Gastroesophageal sphincter (tissue), 4 donors: ENCODE results near the gene MAIP1. TPM values are rescaled to one million over a fixed set of nuclear protein-coding genes. Genes with fewer than 3 reads are reported as not detected.

ENCODE experiments used
- ATAC-seq: fragments of 150-250 bp; one replicate; pipeline ENCODE4 v1.9.1; 2016; ENCODE audit warnings: mild to moderate bottlenecking, moderate library complexity
- H3K27ac ChIP-seq, 4 donors: fragments of 200-600 bp; sonication (generic) in 3 of 4; 1 replicate in 3 of 4; 2 replicates in 1 of 4; pipeline ENCODE4 v1.5.1; 2016 to 2019
- H3K27me3 ChIP-seq: fragments of 200-600 bp; sonication (generic); one replicate; pipeline ENCODE4 v1.5.1; 2019
- H3K36me3 ChIP-seq, 2 donors: fragments of 200-600 bp; sonication (generic); one replicate each; pipeline ENCODE4 v1.5.1; 2019; ENCODE audit warnings: control low read depth in 1 of 2
- H3K4me1 ChIP-seq, 3 donors: fragments of 200-600 bp; sonication (generic); 1 replicate in 2 of 3; 2 replicates in 1 of 3; pipeline ENCODE4 v1.5.1; 2016 to 2019; ENCODE audit warnings: control low read depth in 2 of 3
- H3K4me3 ChIP-seq, 2 donors: fragments of 200-600 bp; sonication (generic); one replicate each; pipeline ENCODE4 v1.5.1; 2019; ENCODE audit warnings: mild to moderate bottlenecking in 1 of 2, moderate library complexity in 1 of 2
- H3K9me3 ChIP-seq, 3 donors: fragments of 200-600 bp; sonication (generic); one replicate each; pipeline ENCODE4 v1.5.1; 2017 to 2019; ENCODE audit warnings: control low read depth in 2 of 3
- EP300 ChIP-seq: sonication (generic); formaldehyde crosslinking; IDR thresholded peaks from one replicate; pipeline ENCODE4 v1.6.1; 2017; ENCODE audit warnings: antibody characterized with exemption, mild to moderate bottlenecking
- POLR2A ChIP-seq, 2 donors: fragments of 450-650 bp; IDR thresholded peaks; one replicate each; pipeline ENCODE4 v1.6.1; 2017; ENCODE audit warnings: antibody characterized with exemption in 2 of 2, mild to moderate bottlenecking in 2 of 2, moderate library complexity in 1 of 2
- POLR2AphosphoS5 ChIP-seq: sonication (generic); formaldehyde crosslinking; IDR thresholded peaks from one replicate; pipeline ENCODE4 v1.6.1; 2017; ENCODE audit warnings: antibody characterized with exemption
- WGBS, 2 donors: methylation state at CpG; one replicate each; pipeline ENCODE4 v1.1.5; 2018; ENCODE audit warnings: low coverage in 1 of 2; 5-methylcytosine and 5-hydroxymethylcytosine counted together
- total RNA-seq, 4 donors: library from RNA; depleted of rRNA; stranded (reverse); fragments of >200 nt; gene quantifications; one replicate each; pipeline ENCODE4 v1.1.0, GENCODE V29; 2016
- TF ChIP-seq, protein P1 (sequence below), 4 experiments: fragments of 200-600 bp in 2 of 4; fragments of 450-650 bp in 2 of 4; sonication (generic) in 1 of 4; IDR thresholded peaks; one replicate each; pipeline ENCODE4 v1.5.1; 2017 to 2019; ENCODE audit warnings: antibody characterized with exemption in 4 of 4, mild to moderate bottlenecking in 2 of 4, moderate library complexity in 2 of 4

The MAIP1 gene
- total RNA-seq, 4 donors from 2014 or later: 15.5 to 19.4 (median 18.0) TPM

DNA sequence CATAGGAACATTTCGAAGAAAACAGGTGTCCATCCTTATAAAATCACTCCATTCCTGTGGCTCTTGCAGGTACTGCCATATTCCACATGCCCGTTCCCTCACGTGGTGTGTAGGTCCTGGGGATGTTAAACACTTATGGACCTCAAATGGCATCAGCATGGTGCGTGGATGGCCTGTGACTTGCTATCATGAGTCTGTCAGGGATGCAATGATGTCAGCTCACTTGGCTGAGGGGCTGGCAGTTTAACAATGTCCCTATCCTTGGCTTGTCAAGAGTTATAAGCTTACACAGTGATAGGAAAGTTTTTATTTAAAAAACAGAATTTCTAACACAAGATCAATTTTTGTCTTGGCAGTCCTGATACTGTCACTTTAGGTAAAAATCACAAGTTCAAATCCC, 28.8 kb downstream of the MAIP1 start:
- TF ChIP-seq, protein P1, sequence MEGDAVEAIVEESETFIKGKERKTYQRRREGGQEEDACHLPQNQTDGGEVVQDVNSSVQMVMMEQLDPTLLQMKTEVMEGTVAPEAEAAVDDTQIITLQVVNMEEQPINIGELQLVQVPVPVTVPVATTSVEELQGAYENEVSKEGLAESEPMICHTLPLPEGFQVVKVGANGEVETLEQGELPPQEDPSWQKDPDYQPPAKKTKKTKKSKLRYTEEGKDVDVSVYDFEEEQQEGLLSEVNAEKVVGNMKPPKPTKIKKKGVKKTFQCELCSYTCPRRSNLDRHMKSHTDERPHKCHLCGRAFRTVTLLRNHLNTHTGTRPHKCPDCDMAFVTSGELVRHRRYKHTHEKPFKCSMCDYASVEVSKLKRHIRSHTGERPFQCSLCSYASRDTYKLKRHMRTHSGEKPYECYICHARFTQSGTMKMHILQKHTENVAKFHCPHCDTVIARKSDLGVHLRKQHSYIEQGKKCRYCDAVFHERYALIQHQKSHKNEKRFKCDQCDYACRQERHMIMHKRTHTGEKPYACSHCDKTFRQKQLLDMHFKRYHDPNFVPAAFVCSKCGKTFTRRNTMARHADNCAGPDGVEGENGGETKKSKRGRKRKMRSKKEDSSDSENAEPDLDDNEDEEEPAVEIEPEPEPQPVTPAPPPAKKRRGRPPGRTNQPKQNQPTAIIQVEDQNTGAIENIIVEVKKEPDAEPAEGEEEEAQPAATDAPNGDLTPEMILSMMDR (IDR thresholded peaks at IDR 0.05): no peak
- TF ChIP-seq POLR2A (IDR thresholded peaks at IDR 0.05) (no peak), EP300 (no peak), POLR2AphosphoS5 (no peak)
- Histone ChIP-seq H3K9me3 (no peaks in the 10 kb centered on the region), H3K4me3 (no peak overlapping the region), H3K27ac (no peak overlapping the region), H3K4me1 (peaks cover 0 to 7% (median 0%) of the 10 kb centered on the region in 3 donors), H3K27me3 (no peaks in the 10 kb centered on the region), H3K36me3 (no peaks in the 10 kb centered on the region)
- whole genome bisulfite sequencing, 2 donors: 30 to 66% methylated on average over 1 to 4 of the region's 4 CpGs
- no peak for ATAC-seq

DNA sequence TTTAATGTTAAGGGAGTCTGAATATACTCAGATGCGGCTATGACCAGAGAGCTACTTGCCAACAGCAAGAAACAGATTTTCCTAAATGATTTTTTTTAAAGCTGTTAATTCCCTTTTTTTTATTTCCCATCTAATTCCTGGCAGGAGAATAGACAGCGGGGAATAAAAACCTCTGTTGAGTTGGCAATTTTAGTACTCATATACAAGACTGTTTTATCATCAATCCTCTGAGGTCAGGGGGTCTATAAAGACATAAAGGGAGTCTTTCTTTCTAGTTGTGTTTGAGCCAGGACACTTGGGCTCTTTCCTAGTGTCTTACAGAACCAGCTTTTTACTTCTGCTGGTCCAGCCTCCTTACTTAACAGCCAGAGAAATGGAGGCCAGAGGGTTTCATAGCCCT, 29.4 kb downstream of the MAIP1 start:
- H3K4me1 ChIP-seq: peaks cover 0 to 5% (median 0%) of the 10 kb centered on the region in 3 donors
- ATAC-seq: no peak
- TF ChIP-seq EP300 (no peak), POLR2A (IDR thresholded peaks at IDR 0.05) (no peak), POLR2AphosphoS5 (no peak)
- TF ChIP-seq, protein P1 (IDR thresholded peaks at IDR 0.05): no peak
- H3K9me3 ChIP-seq: no peaks in the 10 kb centered on the region
- no peaks in the 10 kb centered on the region for H3K36me3 ChIP-seq
- no peaks in the 10 kb centered on the region for H3K27me3 ChIP-seq
- no peak overlapping the region for H3K4me3 ChIP-seq
- H3K27ac ChIP-seq: no peak overlapping the region
- WGBS, 2 donors: 47 to 63% methylated on average over 1 to 2 of the region's 2 CpGs

DNA sequence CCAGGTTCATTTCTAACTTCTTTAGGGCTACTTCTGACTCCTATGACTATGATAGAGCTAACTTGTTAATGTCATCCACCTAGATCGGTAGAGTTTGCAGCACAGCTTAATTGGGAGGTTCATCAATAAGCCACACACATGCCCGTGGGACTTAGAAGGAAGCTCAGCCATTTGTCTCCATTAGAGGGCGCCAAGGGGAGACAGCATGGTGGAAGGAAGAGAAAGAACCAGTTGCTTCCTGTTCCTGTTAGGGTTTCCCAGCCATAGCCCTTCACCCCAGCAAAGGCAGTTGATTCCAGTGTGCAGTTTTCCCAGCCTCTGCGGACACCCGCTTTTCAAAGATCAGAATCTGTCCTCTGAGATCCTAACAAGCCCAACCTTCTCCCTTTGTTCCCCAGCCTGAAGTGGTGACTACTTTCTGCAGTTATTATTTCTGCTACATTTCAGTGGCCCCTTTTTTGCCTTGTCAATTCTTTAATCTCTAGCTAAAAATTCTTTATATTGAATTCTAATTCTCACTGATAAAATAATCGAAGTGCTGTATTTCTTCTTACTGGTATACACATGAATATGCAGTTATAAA, 30.3 kb downstream of the MAIP1 start:
- WGBS, 2 donors: 71 to 75% methylated on average over 4 to 5 of the region's 6 CpGs
- Histone ChIP-seq H3K4me3 (no peak overlapping the region), H3K27me3 (no peaks in the 10 kb centered on the region), H3K9me3 (no peaks in the 10 kb centered on the region), H3K4me1 (no peaks in the 10 kb centered on the region), H3K27ac (no peak overlapping the region), H3K36me3 (no peaks in the 10 kb centered on the region)
- TF ChIP-seq EP300: no peak
- TF ChIP-seq, protein P1 (IDR thresholded peaks at IDR 0.05): peak in 3 of 4 experiments; percentile 25 to 63 (median 30)
- TF ChIP-seq POLR2A (IDR thresholded peaks at IDR 0.05): no peak
- no peak for TF ChIP-seq POLR2AphosphoS5
- peak; percentile 31 for ATAC-seq

DNA sequence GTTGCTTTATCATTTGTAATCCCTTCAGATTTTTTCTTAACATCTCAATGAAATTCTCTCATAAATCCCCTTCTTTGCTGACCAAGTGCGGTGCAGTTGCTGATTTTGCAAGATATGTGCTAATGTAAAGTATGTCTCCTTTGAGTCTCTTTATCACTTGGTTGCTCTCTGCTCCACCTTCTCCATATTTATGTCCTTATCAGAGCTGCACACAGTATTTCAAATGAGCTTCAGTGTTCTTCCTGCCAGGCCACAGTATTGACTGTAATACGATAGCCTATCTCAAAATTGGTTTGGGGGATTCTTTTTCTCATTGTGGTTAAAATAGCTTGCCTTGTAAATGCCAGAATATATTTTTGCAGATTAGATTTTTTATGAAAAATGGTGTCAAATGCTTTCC, 32.2 kb downstream of the MAIP1 start:
- TF ChIP-seq POLR2AphosphoS5: no peak
- TF ChIP-seq, protein P1 (IDR thresholded peaks at IDR 0.05): no peak
- TF ChIP-seq EP300: no peak
- TF ChIP-seq POLR2A (IDR thresholded peaks at IDR 0.05): no peak
- WGBS, 2 donors: 78 to 90% methylated on average over 2 of the region's 2 CpGs
- Histone ChIP-seq H3K4me1 (no peaks in the 10 kb centered on the region), H3K27me3 (no peaks in the 10 kb centered on the region), H3K9me3 (no peaks in the 10 kb centered on the region), H3K4me3 (no peak overlapping the region), H3K36me3 (no peaks in the 10 kb centered on the region), H3K27ac (no peak overlapping the region)
- ATAC-seq: no peak

DNA sequence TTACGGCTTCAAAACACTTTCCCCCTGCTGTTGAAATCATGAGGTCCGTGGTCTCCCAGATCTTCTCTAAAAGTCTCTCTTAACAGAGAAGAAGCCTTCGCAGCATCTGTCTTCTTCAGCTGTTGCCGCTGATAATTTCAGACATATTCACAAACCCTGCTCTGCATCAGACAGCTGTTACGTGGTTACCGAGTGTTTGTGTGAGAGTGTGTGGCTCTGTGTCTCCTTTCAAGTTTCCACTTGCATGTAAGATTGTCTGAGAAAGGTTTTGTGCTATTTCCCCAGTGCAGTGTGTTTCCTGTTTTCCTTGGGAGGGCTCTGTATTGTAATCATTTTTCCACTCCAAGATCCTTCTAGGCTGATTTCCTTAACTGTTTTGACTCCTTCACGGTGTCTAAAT, 32.8 kb downstream of the MAIP1 start:
- Histone ChIP-seq H3K36me3 (no peaks in the 10 kb centered on the region), H3K4me3 (no peak overlapping the region), H3K27me3 (no peaks in the 10 kb centered on the region), H3K27ac (no peak overlapping the region), H3K9me3 (no peaks in the 10 kb centered on the region), H3K4me1 (no peaks in the 10 kb centered on the region)
- TF ChIP-seq POLR2AphosphoS5 (no peak), EP300 (no peak)
- TF ChIP-seq, protein P1 (IDR thresholded peaks at IDR 0.05): no peak
- WGBS, 2 donors: 16 to 34% methylated on average over 7 of the region's 7 CpGs
- ATAC-seq: no peak
